Epithelial cell of prostate (primary cell): ENCODE data around the gene PATJ.

Experiments used
- DNase-seq: peaks from one replicate; pipeline ENCODE4 v3.0.0-alpha.2; 2011; ENCODE audit warnings: low read depth, low spot score
- H3K27ac ChIP-seq: fragments of 450-650 bp; 2 replicates; pipeline ENCODE4 v1.5.1; 2017; ENCODE audit warnings: mild to moderate bottlenecking

The PATJ gene

GRCh38 chr1:62025154-62025553, 282.9 kb downstream of the PATJ start:
- H3K27ac ChIP-seq = no peak overlapping the region
- no peak for DNase-seq

DNA sequence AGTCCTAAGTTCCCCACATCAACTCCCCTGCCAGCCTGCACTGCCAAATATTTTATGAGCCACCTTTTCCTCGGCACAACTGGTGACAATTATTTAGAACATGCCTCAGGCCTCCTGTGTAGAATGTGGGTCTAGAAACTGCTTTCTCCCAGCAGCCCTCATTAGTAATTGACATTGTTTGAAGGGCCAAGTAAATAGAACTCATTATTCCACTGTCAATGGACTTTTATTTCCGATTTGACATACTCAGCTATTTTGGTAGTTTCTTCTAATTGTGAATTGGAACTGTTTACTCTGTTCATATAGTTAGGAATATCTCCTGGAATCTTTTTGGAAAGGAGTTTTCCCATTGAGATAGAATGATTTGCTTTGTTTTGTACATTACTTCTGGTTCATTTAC, 283.6 kb downstream of the PATJ start:
- DNase-seq = no peak
- H3K27ac ChIP-seq = no peak overlapping the region

DNA sequence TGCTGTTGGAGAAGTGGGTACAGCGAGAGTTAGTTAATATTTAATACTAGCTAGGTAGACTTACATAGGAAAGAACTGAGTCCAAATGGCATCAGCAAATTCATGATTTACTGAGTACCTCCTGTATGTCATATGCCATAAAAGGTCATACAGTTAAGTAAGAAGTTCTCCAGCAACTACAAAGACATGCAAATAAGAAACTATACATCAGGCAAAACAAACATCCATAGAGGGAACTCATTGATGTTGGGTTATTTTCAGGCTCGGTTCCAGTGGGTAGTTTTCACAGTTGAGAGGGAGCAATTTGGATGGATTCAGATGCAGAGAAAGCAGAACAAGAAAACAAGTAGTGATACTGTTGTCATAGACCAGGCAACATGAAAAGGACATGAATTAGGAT, 287.4 kb downstream of the PATJ start:
- DNase-seq = no peak
- no peak overlapping the region for H3K27ac ChIP-seq

GRCh38 chr1:62034790-62035189, 292.5 kb downstream of the PATJ start:
- DNase-seq = no peak
- H3K27ac ChIP-seq = no peak overlapping the region

DNA sequence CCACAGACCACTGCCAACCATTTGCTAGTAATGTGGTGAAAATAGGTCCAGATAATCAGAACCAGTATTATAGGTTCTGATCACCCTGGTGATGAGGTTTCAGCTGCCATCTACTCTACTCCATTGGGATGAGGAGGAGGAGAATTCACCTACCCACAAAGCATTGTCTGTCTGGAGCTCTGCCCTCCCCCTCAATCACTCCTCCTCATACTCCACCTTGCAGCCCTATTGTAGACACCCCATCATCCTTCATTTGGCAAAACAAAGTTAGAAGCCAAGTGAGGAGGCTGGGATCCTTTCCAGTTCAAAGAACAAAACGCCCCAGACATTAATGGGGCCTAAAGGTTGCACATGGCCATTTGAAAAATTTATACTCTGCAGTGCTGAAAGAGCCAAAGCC, 295.0 kb downstream of the PATJ start:
- no peak overlapping the region for H3K27ac ChIP-seq
- DNase-seq = no peak

DNA sequence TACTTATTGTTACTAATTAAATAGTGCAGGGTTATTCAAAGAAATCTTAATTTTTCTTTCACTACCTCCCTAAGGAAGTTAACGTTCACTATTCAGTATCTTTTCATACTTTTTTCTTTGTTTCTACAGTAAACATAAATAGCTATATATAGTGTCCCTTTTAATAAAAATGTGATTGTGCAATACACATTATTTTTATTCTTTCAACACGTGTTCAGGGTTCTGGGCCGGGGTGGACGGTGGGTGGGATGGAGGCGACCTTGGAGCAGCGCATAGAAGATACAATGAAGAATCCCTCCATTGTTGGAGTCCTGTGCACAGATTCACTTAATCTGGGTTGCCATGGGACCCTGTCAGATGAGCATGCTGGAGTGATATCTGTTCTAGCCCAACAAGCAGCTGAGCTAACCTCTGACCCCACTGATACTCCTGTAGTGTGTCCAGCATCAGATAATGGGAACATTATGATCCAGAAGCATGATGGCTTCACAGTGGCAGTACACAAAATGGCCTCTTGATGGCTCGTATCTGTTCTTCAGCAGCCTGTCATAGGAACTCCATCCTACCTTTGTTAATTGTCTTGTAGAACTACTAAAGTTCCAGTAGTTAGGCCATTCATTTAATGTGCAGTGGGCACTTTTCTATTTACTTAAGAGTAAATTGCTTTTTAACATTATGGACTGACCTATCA, 296.5 kb downstream of the PATJ start:
- no peak overlapping the region for H3K27ac ChIP-seq
- no peak for DNase-seq

- DNase-seq = no peak
- H3K27ac ChIP-seq = no peak overlapping the region
Observed at GRCh38 chr1:62040450-62040849, 298.2 kb downstream of the PATJ start.

DNA sequence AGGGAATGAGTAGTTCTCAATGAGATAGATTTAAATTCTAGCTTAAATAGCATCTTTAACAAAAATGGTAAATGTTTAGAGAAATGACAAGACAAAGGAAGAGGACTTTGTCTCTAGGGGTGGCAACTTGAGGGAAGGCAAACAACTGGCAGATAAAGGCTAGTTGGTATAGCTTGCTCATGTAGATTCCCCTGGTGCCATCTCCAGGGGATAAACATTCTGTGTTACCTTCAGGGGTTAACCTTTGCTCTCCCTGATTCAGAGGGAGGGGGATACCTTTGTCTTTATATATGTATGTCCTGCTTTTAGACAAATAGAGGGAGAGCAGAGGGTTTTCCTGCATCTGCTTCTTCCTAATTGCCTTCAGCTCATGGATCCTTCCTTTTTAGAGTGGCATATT, 298.7 kb downstream of the PATJ start:
- no peak overlapping the region for H3K27ac ChIP-seq
- DNase-seq = no peak

DNA sequence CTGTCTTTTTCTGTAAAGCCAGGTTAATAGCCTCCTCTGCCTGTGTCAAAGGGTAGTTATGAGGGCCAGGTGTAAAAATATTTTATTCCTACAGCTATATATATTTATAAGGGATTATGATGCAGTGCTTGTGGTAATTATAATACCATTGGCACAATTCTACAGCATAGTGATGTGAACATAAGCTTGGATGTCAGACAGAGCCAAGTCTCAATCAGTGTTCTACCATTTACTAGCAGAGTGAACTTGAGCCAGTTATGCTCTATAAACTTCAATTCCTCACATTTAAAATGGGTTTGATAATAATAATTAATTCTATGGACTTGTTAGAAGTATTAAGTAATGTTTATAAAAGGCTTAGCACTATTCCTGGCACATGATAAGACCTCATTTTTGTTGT, 300.9 kb downstream of the PATJ start:
- H3K27ac ChIP-seq = no peak overlapping the region
- no peak for DNase-seq

DNA sequence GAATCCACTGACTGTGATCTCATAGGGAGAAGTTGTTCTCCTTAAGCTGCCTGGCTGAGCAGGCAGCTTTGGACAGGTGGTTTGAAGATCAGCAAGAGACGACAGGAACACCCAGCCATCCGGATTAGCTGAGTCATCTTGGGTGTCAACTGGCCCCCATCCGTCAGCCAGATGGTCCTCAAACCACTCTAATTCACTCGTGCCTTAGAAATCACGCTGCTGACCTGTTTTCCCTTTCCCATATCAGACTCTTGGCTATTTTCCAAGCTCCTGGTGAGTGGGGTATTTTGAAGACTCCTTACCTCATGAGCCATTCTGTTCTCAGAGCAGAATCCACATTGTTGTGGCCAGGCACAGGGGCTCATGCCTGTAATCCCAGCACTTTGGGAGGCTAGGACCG, 303.3 kb downstream of the PATJ start:
- no peak overlapping the region for H3K27ac ChIP-seq
- peak; percentile 5 for DNase-seq

DNA sequence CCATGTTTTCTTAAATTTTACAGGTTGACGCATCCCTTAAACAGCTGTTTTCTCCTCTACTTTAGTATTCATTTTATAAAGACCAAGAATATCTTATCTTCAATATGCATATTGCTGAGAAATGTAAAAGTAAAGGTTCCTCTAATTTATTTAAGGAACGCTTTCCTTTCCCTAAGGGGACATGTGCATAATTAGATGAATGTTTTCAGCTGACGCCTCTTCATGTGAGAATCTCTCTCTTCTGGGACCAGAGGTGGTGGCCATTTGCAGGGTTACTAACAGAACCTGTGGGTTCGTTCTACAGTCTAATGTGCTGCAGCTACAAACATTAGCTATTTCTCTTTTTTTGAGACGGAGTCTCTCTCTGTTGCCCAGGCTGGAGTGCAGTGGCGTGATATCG, 304.6 kb downstream of the PATJ start:
- DNase-seq = no peak
- no peak overlapping the region for H3K27ac ChIP-seq

GRCh38 chr1:62050165-62050564, 307.9 kb downstream of the PATJ start:
- H3K27ac ChIP-seq = no peak overlapping the region
- DNase-seq = no peak

DNA sequence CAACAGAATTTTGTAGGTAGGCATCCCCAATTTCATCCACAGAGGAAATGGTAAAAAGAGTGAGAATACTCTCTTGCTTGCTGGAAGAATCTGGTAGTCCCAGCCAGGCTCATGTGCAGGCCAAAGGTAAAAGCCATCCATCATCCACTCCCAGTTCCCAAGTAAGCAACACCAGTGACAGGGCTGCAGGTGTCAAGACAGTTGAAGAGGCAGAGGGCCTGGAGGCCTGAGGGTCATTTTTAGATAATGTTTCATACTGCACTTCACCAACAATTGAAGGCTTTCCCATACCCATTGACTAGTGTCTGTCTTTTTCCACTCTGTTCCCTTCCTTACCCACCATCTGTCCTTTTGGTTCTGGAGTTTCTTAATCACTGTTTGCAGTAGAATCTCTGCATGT, 310.7 kb downstream of the PATJ start:
- H3K27ac ChIP-seq = no peak overlapping the region
- DNase-seq = no peak

- no peak overlapping the region for H3K27ac ChIP-seq
- no peak for DNase-seq
Observed at GRCh38 chr1:62054188-62054587, 311.9 kb downstream of the PATJ start.

GRCh38 chr1:62057230-62057629, 314.9 kb downstream of the PATJ start:
- no peak overlapping the region for H3K27ac ChIP-seq
- no peak for DNase-seq

DNA sequence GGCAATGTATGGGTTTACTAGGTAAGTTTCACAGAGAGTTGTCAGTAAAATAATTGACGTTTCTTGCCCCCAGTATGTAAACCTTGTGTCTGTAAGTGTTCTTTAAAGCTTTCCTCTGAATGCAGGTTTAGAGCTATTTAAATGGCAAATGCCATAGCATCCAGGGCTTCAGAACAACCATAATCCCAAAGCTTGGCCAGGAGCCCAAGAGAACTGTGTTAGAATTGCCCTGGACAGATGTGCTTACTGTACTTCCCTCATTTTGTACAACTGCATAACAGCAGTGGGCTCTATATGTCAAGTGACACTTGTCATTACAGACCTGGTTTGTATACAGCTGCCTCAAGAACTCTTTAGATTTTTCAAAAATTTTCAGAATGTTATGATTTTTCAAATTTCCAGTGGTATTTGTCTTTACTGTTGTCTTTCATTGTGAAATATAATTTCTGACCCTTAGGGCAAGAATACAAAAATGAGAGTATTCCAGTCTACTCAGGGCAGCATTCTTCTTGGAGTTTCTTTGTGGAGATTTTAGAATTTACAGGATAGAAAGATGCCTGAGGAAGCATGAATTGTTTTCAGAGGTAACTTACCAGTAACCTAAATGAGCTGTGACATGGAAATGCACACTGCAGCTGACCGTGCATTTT, 315.5 kb downstream of the PATJ start:
- no peak overlapping the region for H3K27ac ChIP-seq
- DNase-seq = no peak

- H3K27ac ChIP-seq = no peak overlapping the region
- DNase-seq = no peak
Observed at GRCh38 chr1:62058956-62059355, 316.7 kb downstream of the PATJ start.

- no peak for DNase-seq
- no peak overlapping the region for H3K27ac ChIP-seq
Observed at GRCh38 chr1:62062087-62062486, 319.8 kb downstream of the PATJ start.

GRCh38 chr1:62064829-62065407, 322.6 kb downstream of the PATJ start:
- no peak for DNase-seq
- no peak overlapping the region for H3K27ac ChIP-seq

DNA sequence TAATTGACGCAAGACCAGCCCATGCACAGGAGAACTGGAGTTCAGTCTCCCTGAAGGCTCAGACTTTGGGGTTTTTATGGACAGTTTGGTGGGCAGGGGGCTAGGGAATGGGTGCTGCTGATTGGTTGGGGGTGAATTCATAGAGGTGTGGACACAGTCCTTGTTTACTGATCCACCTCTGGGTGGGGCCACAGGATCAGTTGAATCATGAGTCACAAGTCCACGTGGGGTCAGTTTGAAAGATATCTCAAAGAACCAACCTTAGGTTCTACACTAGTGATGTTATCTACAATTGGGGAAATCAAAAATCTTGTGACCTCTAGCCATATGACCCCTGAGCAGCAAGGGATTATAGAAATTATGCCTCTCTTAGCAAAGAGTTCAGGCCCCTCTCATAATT, 324.4 kb downstream of the PATJ start:
- DNase-seq = no peak
- no peak overlapping the region for H3K27ac ChIP-seq

- DNase-seq = no peak
- no peak overlapping the region for H3K27ac ChIP-seq
Observed at GRCh38 chr1:62068416-62068843, 326.1 kb downstream of the PATJ start.

DNA sequence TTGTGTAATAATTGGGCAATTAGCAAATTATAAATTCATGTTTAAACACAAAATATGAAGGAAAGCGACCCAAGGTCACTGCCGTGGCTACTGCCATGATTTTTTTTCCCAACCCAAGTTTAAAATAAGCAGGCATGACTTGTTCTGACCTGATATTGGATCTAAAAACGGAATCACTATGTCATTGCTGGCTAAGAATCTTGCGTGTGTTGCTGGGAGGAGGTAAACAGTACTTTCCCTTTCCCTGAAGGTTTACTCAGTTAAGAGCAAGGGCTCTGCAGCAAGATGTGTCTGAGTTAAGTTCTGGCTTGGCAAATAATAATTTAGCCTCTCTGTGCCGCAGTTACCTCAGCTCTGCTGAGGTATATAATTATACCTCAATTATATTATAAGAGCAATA, 326.7 kb downstream of the PATJ start:
- DNase-seq = no peak
- no peak overlapping the region for H3K27ac ChIP-seq
